Liver (tissue), 3 donors: Measurements from ENCODE around the gene PLPP4.

Experiments used
- GABPA ChIP-seq, 2 donors: IDR thresholded peaks in 1 of 2; conservative IDR thresholded peaks in 1 of 2; 2 replicates each; pipeline ENCODE4 v1.6.1; 2016; ENCODE audit warnings: antibody characterized with exemption in 2 of 2, mild to moderate bottlenecking in 1 of 2, moderate library complexity in 1 of 2
- NR2F2 ChIP-seq: IDR thresholded peaks from 2 replicates; pipeline ENCODE4 v1.6.1; 2016; ENCODE audit warnings: antibody characterized with exemption
- TAF1 ChIP-seq: conservative IDR thresholded peaks from 2 replicates; pipeline ENCODE4 v1.6.1; 2016; ENCODE audit warnings: antibody characterized with exemption, mild to moderate bottlenecking
- YY1 ChIP-seq: IDR thresholded peaks from 2 replicates; pipeline ENCODE4 v1.6.1; 2016; ENCODE audit warnings: antibody characterized with exemption, mild to moderate bottlenecking
- TF ChIP-seq, protein P1 (sequence below): fragments of 150-350 bp; IDR thresholded peaks from 2 replicates; pipeline ENCODE4 v1.5.1; 2017; ENCODE audit warnings: improper control_type of control experiment, low read depth, low read length; ENCODE audit not compliant: missing input control
- TF ChIP-seq, protein P2 (sequence below): IDR thresholded peaks from 2 replicates; pipeline ENCODE4 v1.6.1; 2016; ENCODE audit warnings: antibody characterized with exemption, mild to moderate bottlenecking
- TF ChIP-seq, protein P3 (sequence below): IDR thresholded peaks from 2 replicates; pipeline ENCODE4 v1.6.1; 2016; ENCODE audit warnings: antibody characterized with exemption
- donor health status: healthy.
- donor health status: healthy.

DNA sequence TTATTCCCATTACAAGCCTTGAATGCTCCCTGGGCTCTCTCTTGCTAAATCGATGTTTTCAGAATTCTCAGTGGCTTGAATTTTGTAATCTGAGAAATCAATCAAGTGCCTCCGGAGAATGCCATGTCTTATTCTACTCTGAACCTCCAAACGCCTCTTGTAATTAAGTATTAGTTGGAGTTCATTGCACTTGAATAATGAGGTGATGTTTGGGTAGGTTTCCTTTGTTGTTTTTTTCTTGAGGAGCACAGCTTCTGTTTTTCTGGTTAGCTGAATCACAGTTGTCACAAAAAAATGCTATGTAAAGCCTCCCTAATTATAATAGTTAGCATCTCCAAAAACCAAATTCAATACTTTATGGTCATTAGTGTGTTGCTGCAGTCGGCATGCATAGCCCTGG lies 100.3 kb downstream of the PLPP4 start:
- TF ChIP-seq, protein P1, sequence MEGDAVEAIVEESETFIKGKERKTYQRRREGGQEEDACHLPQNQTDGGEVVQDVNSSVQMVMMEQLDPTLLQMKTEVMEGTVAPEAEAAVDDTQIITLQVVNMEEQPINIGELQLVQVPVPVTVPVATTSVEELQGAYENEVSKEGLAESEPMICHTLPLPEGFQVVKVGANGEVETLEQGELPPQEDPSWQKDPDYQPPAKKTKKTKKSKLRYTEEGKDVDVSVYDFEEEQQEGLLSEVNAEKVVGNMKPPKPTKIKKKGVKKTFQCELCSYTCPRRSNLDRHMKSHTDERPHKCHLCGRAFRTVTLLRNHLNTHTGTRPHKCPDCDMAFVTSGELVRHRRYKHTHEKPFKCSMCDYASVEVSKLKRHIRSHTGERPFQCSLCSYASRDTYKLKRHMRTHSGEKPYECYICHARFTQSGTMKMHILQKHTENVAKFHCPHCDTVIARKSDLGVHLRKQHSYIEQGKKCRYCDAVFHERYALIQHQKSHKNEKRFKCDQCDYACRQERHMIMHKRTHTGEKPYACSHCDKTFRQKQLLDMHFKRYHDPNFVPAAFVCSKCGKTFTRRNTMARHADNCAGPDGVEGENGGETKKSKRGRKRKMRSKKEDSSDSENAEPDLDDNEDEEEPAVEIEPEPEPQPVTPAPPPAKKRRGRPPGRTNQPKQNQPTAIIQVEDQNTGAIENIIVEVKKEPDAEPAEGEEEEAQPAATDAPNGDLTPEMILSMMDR = no peak
- TF ChIP-seq, protein P2, sequence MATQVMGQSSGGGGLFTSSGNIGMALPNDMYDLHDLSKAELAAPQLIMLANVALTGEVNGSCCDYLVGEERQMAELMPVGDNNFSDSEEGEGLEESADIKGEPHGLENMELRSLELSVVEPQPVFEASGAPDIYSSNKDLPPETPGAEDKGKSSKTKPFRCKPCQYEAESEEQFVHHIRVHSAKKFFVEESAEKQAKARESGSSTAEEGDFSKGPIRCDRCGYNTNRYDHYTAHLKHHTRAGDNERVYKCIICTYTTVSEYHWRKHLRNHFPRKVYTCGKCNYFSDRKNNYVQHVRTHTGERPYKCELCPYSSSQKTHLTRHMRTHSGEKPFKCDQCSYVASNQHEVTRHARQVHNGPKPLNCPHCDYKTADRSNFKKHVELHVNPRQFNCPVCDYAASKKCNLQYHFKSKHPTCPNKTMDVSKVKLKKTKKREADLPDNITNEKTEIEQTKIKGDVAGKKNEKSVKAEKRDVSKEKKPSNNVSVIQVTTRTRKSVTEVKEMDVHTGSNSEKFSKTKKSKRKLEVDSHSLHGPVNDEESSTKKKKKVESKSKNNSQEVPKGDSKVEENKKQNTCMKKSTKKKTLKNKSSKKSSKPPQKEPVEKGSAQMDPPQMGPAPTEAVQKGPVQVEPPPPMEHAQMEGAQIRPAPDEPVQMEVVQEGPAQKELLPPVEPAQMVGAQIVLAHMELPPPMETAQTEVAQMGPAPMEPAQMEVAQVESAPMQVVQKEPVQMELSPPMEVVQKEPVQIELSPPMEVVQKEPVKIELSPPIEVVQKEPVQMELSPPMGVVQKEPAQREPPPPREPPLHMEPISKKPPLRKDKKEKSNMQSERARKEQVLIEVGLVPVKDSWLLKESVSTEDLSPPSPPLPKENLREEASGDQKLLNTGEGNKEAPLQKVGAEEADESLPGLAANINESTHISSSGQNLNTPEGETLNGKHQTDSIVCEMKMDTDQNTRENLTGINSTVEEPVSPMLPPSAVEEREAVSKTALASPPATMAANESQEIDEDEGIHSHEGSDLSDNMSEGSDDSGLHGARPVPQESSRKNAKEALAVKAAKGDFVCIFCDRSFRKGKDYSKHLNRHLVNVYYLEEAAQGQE = no peak
- TF ChIP-seq TAF1 (no peak), NR2F2 (no peak), YY1 (no peak), GABPA (IDR thresholded peaks at IDR 0.05 in 1 of 2, conservative IDR thresholded peaks at IDR 0.05 in 1 of 2) (no peak)
- TF ChIP-seq, protein P3, sequence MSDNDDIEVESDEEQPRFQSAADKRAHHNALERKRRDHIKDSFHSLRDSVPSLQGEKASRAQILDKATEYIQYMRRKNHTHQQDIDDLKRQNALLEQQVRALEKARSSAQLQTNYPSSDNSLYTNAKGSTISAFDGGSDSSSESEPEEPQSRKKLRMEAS = no peak
